A673 (cell line): ENCODE data around the gene PARVA. TPM values are rescaled to one million over a fixed set of nuclear protein-coding genes. Genes with fewer than 3 reads are reported as not detected.

Source experiments
- BruUV-seq: library from RNA; stranded (reverse); fragments of 400-500 nt; replicated peaks from 2 replicates; lab custom pipeline; 2021; lab: Mats Ljungman, UMichigan
- CTCF ChIA-PET: fragments of 300-600 bp; sonication (Branson Sonifier 250); formaldehyde crosslinking; loops from one replicate; lab custom pipeline; 2022; ENCODE audit warnings: antibody characterized with exemption; lab: Charles Lee
- POLR2A ChIA-PET: fragments of 300-600 bp; sonication (Branson Sonifier 250); formaldehyde crosslinking; loops from one replicate; lab custom pipeline; 2022; ENCODE audit warnings: antibody characterized with exemption; ENCODE audit not compliant: low non-redundant PET; lab: Charles Lee
- DNase-seq: peaks from one replicate; pipeline ENCODE4 v3.0.0-alpha.2; 2015; ENCODE audit warnings: low spot score
- H3K27ac ChIP-seq: fragments of 200-600 bp; sonication (generic); 2 replicates; pipeline ENCODE4 v1.5.1; 2016; ENCODE audit warnings: mixed run types, low read depth, mild to moderate bottlenecking, mixed read lengths, antibody characterized with exemption, low read length; ENCODE audit not compliant: poor library complexity, severe bottlenecking
- H3K27me3 ChIP-seq: fragments of 200-600 bp; sonication (generic); replicated peaks from 2 replicates; pipeline ENCODE4 v1.6.1; 2017; ENCODE audit warnings: mixed run types, low read depth, mild to moderate bottlenecking, mixed read lengths, antibody characterized with exemption, low read length; ENCODE audit not compliant: insufficient read depth, poor library complexity
- H3K36me3 ChIP-seq: fragments of 200-600 bp; sonication (generic); 2 replicates; pipeline ENCODE4 v1.6.1; 2016; ENCODE audit warnings: mixed run types, mild to moderate bottlenecking, mixed read lengths, antibody characterized with exemption, low read length; ENCODE audit not compliant: insufficient read depth, poor library complexity, severe bottlenecking
- H3K4me1 ChIP-seq: fragments of 200-600 bp; sonication (generic); 2 replicates; pipeline ENCODE4 v1.6.1; 2017; ENCODE audit warnings: mixed run types, mild to moderate bottlenecking, mixed read lengths, antibody characterized with exemption, low read length; ENCODE audit not compliant: insufficient read depth, poor library complexity, severe bottlenecking
- H3K4me3 ChIP-seq: fragments of 200-600 bp; sonication (generic); 2 replicates; pipeline ENCODE4 v1.5.1; 2016; ENCODE audit warnings: low read depth, mixed run types, mild to moderate bottlenecking, mixed read lengths, low read length; ENCODE audit not compliant: poor library complexity, severe bottlenecking
- H3K9me3 ChIP-seq: fragments of 200-600 bp; sonication (generic); 2 replicates; pipeline ENCODE4 v1.6.1; 2016; ENCODE audit warnings: mixed run types, low read depth, mild to moderate bottlenecking, mixed read lengths, antibody characterized with exemption, low read length; ENCODE audit not compliant: poor library complexity, severe bottlenecking
- EZH2 ChIP-seq: fragments of 200-600 bp; sonication (generic); IDR thresholded peaks from 2 replicates; pipeline ENCODE4 v1.6.1; 2017; ENCODE audit warnings: borderline replicate concordance, low read depth, mild to moderate bottlenecking, mixed read lengths, antibody characterized with exemption, low read length; ENCODE audit not compliant: poor library complexity, severe bottlenecking
- intact Hi-C: fragments of 100-400 bp; cut with micrococcal nuclease; formaldehyde crosslinking; loops from one replicate; pipeline ENCODE4 v1.10.0; 2022; ENCODE audit not compliant: unreplicated experiment
- total RNA-seq: library from RNA; stranded (reverse); gene quantifications from 2 replicates; pipeline ENCODE4 v1.2.3, GENCODE V29; 2021
- TF ChIP-seq, protein P1 (sequence below): fragments of 300-800, 200-600 bp; sonication (generic); conservative IDR thresholded peaks from 2 replicates; pipeline ENCODE4 v1.5.1; 2017; ENCODE audit warnings: low read depth, mild to moderate bottlenecking, antibody characterized with exemption, low read length, moderate library complexity, mixed read lengths

The PARVA gene
- total RNA-seq, 1 experiment from 2014 or later, result 15.2 TPM

DNA sequence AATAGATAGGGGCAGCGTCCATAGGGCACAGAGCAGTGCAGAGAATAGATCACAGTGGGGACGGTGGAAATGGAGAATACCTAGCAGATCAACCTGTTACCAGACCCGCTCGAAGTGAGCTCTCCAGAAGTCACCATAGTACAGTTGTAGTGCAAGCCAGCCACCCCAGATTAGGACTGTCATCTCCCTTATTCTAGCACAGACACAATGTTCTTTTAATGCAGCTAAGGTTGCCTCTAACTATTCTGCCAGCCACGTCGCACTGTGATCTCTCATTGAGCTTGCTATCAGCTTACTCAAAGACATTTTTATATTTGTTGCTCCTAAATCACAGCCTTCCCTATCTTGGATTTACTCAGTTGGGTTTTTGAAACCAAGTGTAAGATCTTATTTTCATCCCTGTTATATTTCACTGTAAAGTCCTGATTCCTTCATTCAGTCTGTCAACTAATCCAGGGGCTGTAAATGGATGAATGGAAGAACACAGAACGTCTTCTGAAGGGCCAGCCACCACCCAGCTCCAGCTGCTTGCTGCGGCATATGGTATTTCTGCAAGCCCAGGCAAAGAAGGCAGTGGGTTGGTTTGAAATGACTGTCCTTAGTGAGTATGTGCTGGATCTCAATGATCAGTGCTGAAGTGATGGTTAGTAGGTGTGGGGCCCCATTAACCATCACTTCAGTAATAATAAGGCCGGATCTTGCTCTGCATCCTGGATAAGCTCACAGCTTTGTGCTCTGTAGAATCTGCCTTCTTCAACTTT lies 3.4 kb downstream of the PARVA start:
- POLR2A ChIA-PET, result no interaction called here

DNA sequence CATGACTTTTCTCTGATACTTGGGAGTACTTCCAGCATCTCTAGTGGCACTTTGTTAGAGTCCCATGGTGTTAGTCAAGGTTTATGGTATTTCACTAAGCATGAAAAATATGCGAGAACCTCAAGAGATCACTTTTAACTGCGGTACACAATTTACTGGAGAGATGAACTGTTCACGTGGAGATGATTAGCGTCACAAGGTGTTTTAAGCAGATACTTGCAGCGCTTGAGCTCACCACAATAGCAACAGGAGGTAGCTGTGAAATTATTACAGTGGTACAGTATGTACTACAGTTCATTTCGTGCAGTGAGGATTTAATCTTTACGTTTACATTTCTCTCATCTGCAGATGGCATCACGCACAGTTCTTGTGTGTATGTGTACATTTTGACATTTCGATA lies 4.5 kb downstream of the PARVA start:
- Histone ChIP-seq H3K9me3 (no peaks in the 10 kb centered on the region), H3K27me3 (no peaks in the 10 kb centered on the region), H3K4me1 (no peaks in the 10 kb centered on the region), H3K4me3 (no peak overlapping the region), H3K27ac (no peak overlapping the region), H3K36me3 (no peaks in the 10 kb centered on the region)
- ChIA-PET POLR2A (no interaction called here), CTCF (no interaction called here)
- intact Hi-C loops, result no loop called here
- no peak for DNase-seq
- TF ChIP-seq EZH2, result no peak
- TF ChIP-seq, protein P1, sequence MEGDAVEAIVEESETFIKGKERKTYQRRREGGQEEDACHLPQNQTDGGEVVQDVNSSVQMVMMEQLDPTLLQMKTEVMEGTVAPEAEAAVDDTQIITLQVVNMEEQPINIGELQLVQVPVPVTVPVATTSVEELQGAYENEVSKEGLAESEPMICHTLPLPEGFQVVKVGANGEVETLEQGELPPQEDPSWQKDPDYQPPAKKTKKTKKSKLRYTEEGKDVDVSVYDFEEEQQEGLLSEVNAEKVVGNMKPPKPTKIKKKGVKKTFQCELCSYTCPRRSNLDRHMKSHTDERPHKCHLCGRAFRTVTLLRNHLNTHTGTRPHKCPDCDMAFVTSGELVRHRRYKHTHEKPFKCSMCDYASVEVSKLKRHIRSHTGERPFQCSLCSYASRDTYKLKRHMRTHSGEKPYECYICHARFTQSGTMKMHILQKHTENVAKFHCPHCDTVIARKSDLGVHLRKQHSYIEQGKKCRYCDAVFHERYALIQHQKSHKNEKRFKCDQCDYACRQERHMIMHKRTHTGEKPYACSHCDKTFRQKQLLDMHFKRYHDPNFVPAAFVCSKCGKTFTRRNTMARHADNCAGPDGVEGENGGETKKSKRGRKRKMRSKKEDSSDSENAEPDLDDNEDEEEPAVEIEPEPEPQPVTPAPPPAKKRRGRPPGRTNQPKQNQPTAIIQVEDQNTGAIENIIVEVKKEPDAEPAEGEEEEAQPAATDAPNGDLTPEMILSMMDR, result no peak
- no TSS peak for BruUV-seq

More for the DNA sequence above, 3.4 kb downstream of the PARVA start:
- CTCF ChIA-PET, result no interaction called here
- Histone ChIP-seq H3K36me3 (no peaks in the 10 kb centered on the region), H3K27me3 (no peaks in the 10 kb centered on the region), H3K4me3 (no peak overlapping the region), H3K27ac (no peak overlapping the region), H3K4me1 (no peaks in the 10 kb centered on the region), H3K9me3 (no peaks in the 10 kb centered on the region)
- no TSS peak for BruUV-seq
- intact Hi-C loops, result no loop called here
- no peak for DNase-seq
- no peak for TF ChIP-seq EZH2
- TF ChIP-seq, protein P1, result no peak

DNA sequence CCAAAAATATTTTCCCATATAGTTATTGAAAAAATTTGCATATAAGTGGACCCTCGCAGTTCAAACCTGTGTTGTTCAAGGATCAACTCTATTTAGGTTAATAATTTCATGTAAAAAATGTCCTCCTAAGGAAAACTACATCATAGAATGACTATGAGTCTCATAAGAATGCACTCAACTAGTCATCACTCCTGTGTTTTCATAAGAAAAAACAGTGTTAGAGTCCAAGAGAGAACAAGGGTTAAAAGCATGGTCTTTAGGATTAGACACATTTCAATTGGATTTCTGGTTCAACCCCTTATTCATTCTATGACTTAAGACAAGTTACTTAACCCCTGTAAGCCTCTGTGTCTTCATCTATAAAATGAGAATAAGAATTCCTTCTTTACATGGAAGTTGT lies 5.1 kb downstream of the PARVA start:
- H3K4me3 ChIP-seq, result no peak overlapping the region
- no peak overlapping the region for H3K27ac ChIP-seq
- no TSS peak for BruUV-seq
- TF ChIP-seq, protein P1, result no peak
- TF ChIP-seq EZH2, result no peak
- DNase-seq, result no peak
- intact Hi-C loops, result no loop called here
- H3K27me3 ChIP-seq, result no peaks in the 10 kb centered on the region
- no peaks in the 10 kb centered on the region for H3K36me3 ChIP-seq
- CTCF ChIA-PET, result no interaction called here
- POLR2A ChIA-PET, result no interaction called here
- H3K4me1 ChIP-seq, result no peaks in the 10 kb centered on the region
- H3K9me3 ChIP-seq, result no peaks in the 10 kb centered on the region
